HuH-7.5 (cell line): ENCODE results near the gene LRTM1.

ENCODE experiments used
- DNase-seq: peaks from one replicate; pipeline ENCODE4 v3.0.0; 2011; ENCODE audit warnings: low spot score

LRTM1 gene

DNA sequence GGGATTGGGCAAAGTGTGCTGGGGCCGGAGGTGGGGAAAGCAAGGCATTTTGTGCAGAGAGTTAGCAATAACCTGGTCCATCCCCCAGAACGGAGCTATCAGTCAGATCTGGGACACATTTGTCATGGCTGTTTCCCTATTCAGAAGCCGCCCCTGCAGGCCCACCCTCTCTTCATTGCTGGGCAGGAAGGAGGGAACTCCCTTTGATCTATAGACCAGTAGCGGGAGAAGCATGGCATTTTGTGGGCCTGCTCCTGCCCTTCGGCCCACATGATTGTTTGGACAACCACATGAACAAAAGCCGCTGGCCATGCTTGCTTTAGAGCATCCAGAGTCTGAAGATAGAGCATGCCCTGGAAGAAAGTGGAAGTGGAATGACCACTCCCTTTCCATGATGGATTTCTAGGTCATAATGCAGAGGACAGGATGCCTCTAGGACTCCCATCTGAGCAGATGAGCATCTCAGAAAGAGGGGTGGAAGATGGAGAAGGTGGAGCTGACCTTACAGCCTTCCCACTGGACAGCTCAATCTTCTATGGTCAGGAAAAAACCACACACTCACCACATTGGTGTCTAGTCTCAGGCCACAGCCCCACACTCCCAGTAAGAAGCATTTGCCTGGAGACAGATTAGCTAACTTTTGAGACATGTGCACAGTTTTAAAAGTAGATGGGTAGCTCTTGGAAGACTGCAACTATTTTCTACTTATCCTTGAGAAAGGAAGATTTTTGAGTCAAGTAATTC, 11.9 kb upstream of the LRTM1 start:
- no peak for DNase-seq

DNA sequence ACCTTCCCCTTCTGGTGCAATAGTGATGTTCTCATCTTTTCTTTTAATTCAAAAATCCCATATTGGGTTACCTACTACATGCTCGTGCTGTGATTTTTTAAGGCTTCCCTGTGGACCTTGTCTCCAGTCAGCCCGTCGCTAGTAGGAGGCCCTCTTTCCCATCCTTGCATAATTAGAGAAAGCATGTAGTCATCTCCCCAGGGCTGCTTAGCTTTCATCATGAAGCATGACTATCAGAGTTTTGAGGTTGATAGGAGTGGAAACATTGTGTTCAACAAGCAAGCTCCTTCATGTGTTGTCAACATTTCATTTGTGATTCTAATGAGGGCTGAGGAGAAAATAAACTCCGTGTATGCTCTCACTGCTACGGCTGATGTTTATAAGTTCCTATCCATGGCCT, 8.7 kb upstream of the LRTM1 start:
- DNase-seq, result no peak

- DNase-seq, result no peak
These were observed 8.0 kb upstream of the LRTM1 start for GRCh38 chr3:54935869-54936268.

- DNase-seq, result no peak
These were observed 4.7 kb upstream of the LRTM1 start for GRCh38 chr3:54932606-54933005.

GRCh38 chr3:54931182-54931581, 3.3 kb upstream of the LRTM1 start:
- no peak for DNase-seq

GRCh38 chr3:54918516-54918915, 9.3 kb downstream of the LRTM1 start:
- no peak for DNase-seq

- DNase-seq, result no peak
These were observed 10.0 kb downstream of the LRTM1 start for GRCh38 chr3:54917862-54918261.

- DNase-seq, result no peak
These were observed 10.7 kb downstream of the LRTM1 start for GRCh38 chr3:54917174-54917573.

- DNase-seq, result no peak
These were observed 11.1 kb downstream of the LRTM1 start for GRCh38 chr3:54916732-54917131.

GRCh38 chr3:54915976-54916375, 11.9 kb downstream of the LRTM1 start:
- DNase-seq, result no peak

- DNase-seq, result no peak
These were observed 12.7 kb downstream of the LRTM1 start for GRCh38 chr3:54915181-54915580.

GRCh38 chr3:54914180-54914579, 13.7 kb downstream of the LRTM1 start:
- no peak for DNase-seq

GRCh38 chr3:54909191-54909590, 18.7 kb downstream of the LRTM1 start:
- DNase-seq, result no peak

DNA sequence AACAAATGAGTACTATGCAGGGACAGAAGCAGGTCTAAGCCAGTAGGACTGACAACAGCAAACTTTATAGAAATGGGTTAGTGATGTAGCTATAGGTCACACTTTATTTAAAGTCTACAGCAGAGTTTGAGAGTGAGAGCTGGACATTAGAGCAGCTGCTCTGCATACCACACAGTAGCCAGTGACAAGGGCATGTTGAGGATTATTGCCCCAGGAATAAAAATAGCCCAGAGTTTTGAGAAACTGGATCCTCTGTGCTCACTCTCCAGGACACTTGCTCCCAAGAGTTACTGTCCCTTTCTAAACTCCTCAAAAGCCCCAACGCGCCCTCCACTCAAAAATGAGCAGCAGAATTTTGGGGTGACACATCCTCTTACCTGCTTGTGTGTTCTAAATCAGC, 21.1 kb downstream of the LRTM1 start:
- no peak for DNase-seq

DNA sequence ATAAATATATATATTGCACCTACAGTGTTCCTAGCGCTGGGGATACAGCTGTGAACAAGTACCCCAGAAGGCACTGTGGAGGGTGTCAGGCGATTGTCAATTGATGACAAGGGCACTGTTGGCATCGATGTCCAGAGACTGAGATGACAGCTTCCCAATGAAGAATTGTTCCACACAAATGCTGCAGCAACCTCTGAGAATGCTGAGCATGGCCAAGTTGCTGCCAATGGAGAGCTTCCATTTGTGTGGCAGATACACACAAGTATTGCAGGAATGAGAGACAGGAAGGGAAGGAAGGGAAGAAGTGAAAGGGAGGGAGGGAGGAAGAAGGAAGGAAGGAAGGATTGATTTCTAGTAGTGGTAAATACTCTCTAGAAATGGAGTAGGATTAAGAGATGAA, 21.9 kb downstream of the LRTM1 start:
- no peak for DNase-seq

DNA sequence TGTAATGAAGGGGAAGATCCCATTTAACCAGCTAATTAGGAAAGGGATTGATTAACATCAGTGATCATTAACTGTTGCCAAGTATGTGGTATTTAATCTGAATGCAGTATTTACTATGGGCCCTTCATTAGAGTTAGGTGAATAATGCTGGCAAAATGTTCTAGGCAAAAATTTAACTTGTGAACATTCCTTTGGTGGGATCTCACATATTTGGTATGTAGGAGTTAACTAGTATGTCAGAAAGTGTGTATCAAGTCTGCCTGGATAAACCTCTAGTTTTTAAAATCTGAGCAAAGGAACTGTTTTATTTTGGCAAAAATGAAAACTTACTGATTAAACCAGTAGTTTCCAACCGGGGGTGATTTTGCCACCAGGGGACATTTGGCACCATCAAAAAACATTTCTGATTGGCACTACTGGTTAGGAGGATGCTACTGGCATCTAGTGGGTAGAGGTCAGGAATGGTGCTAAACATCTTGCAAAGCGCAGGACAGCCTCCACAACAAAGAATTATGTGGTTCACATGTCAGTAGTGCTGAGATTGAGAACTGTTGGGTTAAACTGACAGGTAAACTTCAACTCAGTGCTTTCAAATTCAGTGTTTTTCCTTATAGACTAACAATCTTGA, 22.5 kb downstream of the LRTM1 start:
- no peak for DNase-seq

GRCh38 chr3:54901906-54902685, 25.8 kb downstream of the LRTM1 start:
- no peak for DNase-seq

- no peak for DNase-seq
These were observed 26.8 kb downstream of the LRTM1 start for GRCh38 chr3:54900838-54901591.

GRCh38 chr3:54899273-54899672, 28.6 kb downstream of the LRTM1 start:
- DNase-seq, result no peak

DNA sequence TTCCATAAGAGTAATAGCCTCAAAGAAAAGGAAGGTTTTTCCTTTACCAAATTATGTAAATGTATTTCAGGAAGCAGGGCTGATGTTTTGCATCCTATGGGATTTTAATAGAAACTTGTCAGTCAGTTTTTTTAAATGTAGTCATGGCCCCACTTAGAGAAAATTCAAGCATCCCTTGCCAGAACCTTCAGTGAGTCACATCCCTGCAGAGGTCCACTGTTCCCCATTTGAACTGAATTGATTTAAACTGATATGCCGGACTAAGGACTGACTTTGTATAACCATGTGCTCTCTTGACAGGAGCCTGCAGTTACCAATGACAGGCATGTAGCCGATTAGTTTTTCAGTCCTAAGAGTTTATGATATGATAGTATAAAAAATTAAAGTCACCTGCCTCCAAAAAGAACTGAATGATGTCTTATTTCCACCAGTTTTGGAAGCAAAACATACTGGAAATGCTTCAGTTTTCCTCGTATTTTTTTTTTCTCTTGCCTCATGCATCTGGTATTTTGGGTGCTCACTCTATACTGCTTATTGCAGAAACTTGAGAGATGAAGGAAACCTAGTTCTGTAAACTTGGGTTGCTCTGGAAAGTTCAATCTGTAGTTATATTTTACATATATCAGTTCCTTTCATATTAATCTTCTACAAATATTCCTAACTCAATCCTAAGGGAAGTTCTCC, 30.7 kb downstream of the LRTM1 start:
- no peak for DNase-seq

- DNase-seq, result no peak
These were observed 32.2 kb downstream of the LRTM1 start for GRCh38 chr3:54895613-54896012.

- no peak for DNase-seq
These were observed 35.7 kb downstream of the LRTM1 start for GRCh38 chr3:54892168-54892567.
